ENCODE data around the gene MED12.

The MED12 gene

GRCh38 chrX:71118032-71118984 lies at the start of gene MED12:
Gene MED12, plus strand, starts transcription at chrX:71118596. Its CDS starts 159 bp downstream, at chrX:71118755.
- DNase-seq (ENCODE audit: low read depth in 2 of 2) = peak; percentile 67 to 76

- DNase-seq (ENCODE audit: low read depth in 2 of 2) = no peak
Measured at GRCh38 chrX:71070531-71070930, 47.9 kb upstream of the MED12 start.

GRCh38 chrX:71081330-71082123 lies 36.9 kb upstream of the MED12 start:
- DNase-seq (ENCODE audit: low read depth in 2 of 2) = no peak

- no peak for DNase-seq (ENCODE audit: low read depth in 2 of 2)
Measured at GRCh38 chrX:71082124-71082647, 36.2 kb upstream of the MED12 start.

- DNase-seq (ENCODE audit: low read depth in 2 of 2) = no peak
Measured at GRCh38 chrX:71082822-71083221, 35.6 kb upstream of the MED12 start.

- DNase-seq (ENCODE audit: low read depth in 2 of 2) = no peak
Measured at GRCh38 chrX:71085900-71086299, 32.5 kb upstream of the MED12 start.

GRCh38 chrX:71091263-71091662 lies 27.1 kb upstream of the MED12 start:
- no peak for DNase-seq (ENCODE audit: low read depth in 2 of 2)

- no peak for DNase-seq (ENCODE audit: low read depth in 2 of 2)
Measured at GRCh38 chrX:71095033-71095432, 23.4 kb upstream of the MED12 start.

- DNase-seq (ENCODE audit: low read depth in 2 of 2) = peak; percentile 70 to 82
Measured at GRCh38 chrX:71095555-71095980, 22.8 kb upstream of the MED12 start, which contains the start of gene FOXO4. Gene FOXO4, plus strand, starts transcription at chrX:71095851. Its CDS starts 678 bp downstream, at chrX:71096529.

- DNase-seq (ENCODE audit: low read depth in 2 of 2) = no peak
Measured at GRCh38 chrX:71095981-71096759, 22.2 kb upstream of the MED12 start.

GRCh38 chrX:71096760-71097032 lies 21.7 kb upstream of the MED12 start:
- DNase-seq (ENCODE audit: low read depth in 2 of 2) = no peak

GRCh38 chrX:71098302-71098701 lies 20.1 kb upstream of the MED12 start:
- peak; percentile 52 to 72 for DNase-seq (ENCODE audit: low read depth in 2 of 2)

- DNase-seq (ENCODE audit: low read depth in 2 of 2) = no peak
Measured at GRCh38 chrX:71098951-71099506, 19.4 kb upstream of the MED12 start.

- DNase-seq (ENCODE audit: low read depth in 2 of 2) = no peak
Measured at GRCh38 chrX:71099736-71100135, 18.7 kb upstream of the MED12 start.

GRCh38 chrX:71100581-71101505 lies 17.6 kb upstream of the MED12 start:
- no peak for DNase-seq (ENCODE audit: low read depth in 2 of 2)

- DNase-seq (ENCODE audit: low read depth in 2 of 2) = no peak
Measured at GRCh38 chrX:71102292-71102691, 16.1 kb upstream of the MED12 start.

GRCh38 chrX:71103110-71103983 lies 15.0 kb upstream of the MED12 start:
- no peak for DNase-seq (ENCODE audit: low read depth in 2 of 2)

- DNase-seq (ENCODE audit: low read depth in 2 of 2) = no peak
Measured at GRCh38 chrX:71105628-71106027, 12.8 kb upstream of the MED12 start.

- no peak for DNase-seq (ENCODE audit: low read depth in 2 of 2)
Measured at GRCh38 chrX:71106427-71106826, 12.0 kb upstream of the MED12 start, which contains the start of gene CXorf65. Gene CXorf65, minus strand, starts transcription at chrX:71106740. Its CDS starts 184 bp downstream, at chrX:71106556.

Measured in activated CD4-positive, alpha-beta T cell treated with anti-CD3 and anti-CD28 coated beads for 24 hours (primary cell).